ENCODE measurements around the gene DYTN.
A peak's percentile ranks its signal among the peaks of the same experiment; 100 is the strongest.
"Not testable (repeated sequence)": the region's sequence is repeated elsewhere in the genome, so short reads cannot be mapped to it uniquely, and the experiment has no call there.

DYTN gene, protein sequence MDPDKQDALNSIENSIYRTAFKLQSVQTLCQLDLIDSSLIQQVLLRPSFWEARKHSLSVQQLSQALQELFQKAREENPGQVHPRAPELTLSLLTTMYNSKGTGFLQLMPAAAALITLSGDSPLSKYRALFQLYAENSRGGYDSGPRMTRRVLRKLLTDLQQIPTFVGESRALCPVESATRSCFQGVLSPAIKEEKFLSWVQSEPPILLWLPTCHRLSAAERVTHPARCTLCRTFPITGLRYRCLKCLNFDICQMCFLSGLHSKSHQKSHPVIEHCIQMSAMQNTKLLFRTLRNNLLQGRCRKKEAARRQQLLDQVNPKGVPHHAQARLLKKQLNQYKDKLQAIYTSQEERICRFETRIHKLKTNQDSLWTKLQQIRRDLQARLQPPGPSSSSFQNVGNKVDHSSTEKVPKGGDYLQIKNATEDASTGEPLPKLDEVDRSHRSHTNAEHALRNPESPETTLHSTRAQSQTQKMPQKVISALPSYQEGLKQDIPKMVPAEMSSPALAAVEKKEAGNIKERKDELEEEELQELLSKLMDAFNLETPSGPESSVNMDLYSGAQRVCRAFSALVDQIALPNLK

DNA sequence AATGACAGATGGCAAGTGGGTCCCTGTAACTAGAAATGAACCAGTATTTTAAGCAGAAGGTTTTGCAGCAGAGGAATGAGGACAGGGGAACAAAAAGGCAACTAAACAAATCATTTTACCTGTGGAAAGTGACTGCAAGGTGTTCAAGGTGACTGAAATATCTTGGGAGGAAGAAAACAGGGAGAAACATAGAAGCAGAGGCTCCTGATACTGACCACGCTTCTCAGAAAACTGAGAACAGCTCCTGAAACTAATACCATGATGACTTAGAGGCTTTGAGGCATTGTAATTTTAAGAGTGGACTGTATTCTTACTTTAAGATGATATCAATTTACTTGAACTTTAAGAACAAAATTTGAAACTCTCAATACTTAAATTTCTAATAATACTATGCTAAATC lies at the start of gene DYTN:
Gene DYTN, minus strand, starts transcription at position 101 of the 400 bp plus-strand sequence. CDS start 117 bp downstream, outside the sequence.
- no peak for DNase-seq

DNA sequence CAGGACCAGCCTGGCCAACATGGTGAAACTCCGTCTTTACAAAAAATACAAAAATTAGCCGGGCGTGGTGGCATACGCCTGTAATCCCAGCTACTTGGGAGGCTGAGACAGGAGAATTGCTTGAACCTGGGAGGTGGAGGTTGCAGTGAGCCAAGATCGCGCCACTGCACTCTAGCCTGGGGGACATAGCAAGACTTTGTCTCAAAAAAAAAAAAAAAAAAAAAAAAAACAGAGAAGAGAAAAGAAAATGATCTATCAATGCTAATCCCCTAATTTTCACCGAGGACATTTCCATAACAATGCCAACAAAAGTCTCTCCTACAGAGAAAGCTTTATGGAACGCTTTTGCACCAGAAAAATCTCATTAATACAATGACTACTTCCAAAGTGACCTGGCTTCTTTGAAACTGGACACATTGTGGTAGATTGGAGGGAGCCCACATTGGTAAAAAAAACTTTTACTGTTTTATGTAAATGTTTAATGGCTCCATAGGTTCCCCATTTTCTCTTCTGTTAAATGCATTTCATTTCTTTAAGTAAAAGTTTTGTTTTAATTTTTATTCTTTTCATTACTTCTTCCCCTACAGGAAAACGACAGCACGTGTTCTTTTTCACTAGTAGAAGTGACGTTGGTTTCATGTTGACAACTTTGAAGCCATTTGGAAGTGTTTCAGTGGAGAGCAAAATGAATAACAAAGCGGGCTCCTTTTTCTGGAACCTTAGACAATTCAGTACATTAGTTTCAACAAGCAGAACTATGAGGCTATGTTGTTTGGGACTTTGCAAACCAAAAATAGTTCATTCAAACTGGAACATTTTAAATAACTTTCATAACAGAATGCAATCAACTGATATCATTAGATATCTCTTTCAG lies 48.1 kb upstream of the DYTN start:
- no peak for DNase-seq

DNA sequence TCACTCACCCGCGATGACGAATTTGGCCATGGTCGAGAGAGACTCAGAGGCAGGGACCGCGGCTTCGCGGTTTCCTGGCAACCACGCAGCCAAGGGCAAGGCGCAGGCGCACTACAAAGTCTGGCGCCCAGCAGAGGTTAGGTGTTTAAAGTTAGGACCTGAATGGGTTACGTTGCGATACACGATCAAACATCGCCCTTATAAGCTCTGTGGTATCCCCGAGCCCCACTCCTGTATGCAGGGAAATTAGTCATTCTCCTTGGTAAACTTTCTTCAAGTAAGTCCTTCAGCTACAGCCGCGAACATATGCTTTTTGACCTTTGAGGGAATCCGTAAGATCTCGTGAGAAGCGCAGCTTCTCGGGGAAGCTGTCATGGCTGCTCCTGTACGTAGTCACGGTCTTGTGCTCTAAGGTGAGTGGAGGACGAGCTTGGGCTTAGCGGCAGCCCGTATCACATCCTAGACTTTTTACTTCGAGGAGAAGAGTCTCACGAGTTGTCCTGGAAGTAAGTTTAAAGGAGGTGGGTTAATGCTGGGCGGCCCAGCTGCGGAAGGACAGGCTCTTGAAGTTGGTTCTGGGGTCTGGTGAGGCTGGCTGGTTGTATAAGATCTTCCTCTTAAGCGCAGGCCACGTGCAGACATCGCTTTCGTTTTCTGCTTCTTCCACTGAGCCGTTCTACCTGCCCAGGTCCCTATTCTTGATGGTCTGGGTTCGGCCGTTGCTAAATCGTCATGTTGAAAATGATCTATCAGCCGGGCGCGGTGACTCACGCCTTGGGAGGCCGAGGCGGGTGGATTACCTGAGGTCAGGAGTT lies 47.3 kb upstream of the DYTN start, which contains the start of the genes FASTKD2 and MDH1B:
Gene FASTKD2, plus strand, starts transcription at position 365 of the 815 bp plus-strand sequence. CDS start 1,088 bp downstream, outside the sequence.
Gene MDH1B, minus strand, starts transcription at position 87 of the 815 bp plus-strand sequence. Its CDS starts 57 bp downstream, at position 30.
- peak; percentile 91 for DNase-seq

DNA sequence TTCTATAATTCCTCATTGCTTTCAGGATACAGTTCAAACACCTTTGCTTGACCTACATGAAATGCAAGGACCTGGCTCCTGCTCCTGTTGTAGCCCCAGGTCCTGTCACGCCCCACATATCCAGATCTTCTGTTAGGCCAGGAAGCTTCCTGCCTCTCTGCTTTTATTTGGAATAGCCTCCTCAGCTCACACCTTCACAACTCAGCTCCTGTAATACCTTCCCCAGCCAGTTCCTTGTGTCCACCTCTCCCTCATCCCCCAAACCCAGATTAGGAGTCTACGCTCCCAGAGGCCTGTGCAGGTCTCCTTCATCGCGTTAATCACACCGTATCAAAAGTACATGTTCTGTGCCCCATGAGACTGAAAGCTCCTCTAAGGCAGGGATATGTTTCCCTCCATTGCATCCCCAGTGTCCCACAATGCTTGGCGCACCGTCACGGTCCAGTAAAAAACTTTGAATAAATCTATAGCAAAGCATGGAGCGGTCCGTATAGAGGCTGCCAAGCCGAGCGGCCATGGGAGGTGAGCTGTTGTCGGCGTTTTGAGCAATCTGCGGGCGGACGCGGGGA lies 46.6 kb upstream of the DYTN start:
- DNase-seq = no peak

DNA sequence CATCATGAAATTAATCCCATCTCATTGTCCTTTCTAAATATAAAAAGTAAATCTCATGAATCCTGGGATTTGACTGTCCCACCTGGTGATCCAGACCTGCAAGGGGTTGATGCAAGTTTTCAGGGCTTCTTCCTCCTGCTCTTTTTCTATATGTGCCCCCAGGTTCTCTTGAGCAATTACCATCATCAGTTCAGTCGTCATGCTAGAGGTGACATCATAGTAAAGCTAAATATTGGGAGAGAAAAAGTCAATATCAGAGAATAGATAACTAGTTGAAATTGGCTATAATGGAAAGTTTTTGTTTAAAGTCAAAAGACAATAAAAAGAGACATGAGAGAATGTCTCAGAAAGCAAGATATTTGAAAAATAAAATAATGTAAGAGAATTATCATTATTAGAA lies 38.6 kb upstream of the DYTN start:
- DNase-seq = no peak

DNA sequence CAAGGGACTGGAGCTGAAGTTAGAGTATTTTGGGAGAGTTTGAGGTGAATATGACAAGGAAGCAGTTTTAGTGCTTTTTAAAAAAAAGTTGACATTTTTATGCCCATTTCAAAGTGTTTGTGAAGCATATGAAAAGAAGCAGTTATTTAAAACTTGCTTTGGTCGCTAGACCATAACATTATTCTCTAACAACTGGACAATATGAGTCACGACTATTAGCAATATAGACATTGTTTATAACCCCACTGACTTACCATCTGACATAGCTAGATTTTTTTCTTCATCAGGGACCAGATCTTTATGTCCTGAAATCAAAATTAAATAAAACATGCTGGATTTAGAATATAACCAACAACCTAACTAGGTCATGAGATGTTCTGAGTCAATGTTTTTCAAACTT lies 22.6 kb upstream of the DYTN start:
- no peak for DNase-seq

DNA sequence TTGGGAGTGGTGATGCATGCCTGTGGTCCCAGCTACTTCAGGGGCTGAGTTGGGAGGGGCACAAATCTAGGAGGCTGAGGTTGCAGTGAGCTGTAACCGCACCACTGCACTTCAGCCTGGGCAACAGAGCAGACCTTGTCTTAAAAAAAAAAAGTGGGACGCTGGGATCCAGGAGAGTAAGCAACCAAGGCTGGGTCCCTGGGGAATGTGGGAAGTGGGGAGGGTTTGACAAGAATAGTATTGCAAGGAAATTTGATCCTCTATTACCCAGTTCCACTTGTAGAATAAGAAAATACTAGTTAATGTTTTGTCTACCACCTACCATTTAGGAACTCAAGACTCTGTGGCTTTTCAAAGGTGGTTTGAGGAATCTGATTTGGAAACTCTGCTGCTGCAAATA lies 21.1 kb upstream of the DYTN start:
- DNase-seq = no peak

DNA sequence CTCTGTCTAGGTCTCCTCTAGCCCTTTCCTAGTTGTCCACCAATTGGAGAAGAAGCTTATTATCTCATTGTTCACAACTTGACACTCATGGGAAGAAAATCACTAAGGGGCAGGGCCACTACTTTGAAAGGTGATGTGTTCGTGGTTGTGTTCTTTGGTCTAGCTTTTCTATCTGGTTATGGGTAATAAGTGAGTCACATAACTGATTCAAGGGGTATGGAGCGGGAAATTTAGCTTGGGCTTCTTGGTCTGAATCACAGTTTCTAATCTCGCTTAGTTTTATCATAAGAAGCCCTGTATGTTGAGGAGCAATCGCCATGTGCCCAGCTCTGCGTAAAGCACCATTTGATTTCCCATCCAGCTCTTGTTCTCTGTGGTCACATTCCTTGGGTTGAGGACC lies 18.7 kb upstream of the DYTN start:
- DNase-seq = peak; percentile 54

DNA sequence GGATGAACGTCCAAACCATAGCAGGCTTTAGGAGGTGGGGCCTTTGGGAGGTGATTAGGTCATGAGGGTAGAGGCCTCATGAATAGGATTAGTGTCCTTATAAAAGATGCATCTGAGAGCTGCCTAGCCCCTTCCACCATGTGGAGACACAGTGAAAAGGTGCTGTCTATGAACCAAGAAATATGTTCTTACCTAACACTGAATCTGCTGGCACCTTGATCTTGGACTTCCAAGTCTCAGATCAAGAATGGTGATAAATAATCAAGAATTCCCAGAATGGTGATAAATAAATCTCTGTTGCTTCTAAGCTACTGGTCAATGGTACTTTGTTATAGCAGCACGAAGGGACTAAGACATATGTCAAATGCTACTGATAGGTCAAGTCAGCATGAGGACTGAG lies 15.1 kb upstream of the DYTN start:
- no peak for DNase-seq

DNA sequence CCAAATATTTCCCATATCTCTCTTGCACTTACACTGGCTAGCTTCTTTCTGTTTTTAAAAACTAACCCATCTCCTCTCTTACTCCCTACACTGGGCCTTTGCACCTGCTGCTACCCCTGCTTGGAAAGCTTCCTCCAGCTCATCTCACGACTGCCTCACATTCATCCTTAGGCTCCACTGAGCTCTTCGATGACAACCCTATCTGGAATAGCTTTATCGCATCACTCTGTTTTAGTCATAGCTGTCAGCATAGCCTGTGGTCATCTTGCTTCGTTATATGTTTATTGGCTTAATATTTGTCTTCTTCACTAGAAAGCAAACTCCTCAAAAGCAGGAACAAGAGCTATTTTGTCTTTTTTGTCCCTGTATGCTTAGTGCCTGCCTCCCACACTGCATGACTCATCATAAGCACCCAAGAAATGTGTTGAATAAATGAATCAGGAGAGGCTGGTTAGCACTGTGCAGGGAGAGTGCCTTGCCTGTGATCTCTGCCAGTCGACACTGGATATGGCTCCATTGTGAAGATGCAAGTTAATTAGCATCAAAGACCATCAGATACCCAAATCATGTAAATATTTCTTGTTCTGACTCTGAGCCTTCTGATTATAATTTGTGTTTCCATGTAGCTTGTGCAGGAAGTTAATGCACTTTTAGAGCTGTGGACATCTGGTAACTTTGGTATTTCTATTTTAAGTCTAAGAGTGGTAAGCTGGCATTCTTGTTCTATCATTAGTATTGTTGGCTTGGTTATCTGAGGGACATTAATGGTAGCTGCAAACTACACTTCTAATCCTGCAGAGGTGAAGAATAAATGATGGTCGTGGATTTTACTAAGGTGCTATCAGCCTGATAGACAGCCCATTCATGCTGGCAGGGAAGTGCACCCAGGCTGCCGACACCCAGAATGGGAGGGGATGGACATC lies 10.3 kb upstream of the DYTN start:
- DNase-seq = peak; percentile 2

DNA sequence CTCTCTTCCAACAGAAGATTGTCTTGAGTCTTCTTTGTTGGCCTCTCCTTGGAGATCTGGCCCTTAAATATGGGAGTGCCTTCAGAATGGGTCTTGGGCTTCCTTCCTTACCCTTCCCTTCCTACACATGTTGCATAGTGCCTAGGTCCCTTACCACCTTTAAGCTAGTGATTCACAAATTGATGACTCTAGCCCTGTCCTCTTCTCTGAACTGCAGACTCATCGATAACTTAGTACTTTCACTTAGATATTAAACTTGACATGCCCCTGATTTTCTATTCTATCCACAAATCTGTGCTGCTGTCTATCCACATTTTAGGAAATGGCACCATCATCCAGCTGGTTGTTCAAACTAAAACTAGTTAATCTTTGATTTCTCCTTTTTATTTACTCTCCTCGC lies 9.1 kb upstream of the DYTN start:
- no peak for DNase-seq

DNA sequence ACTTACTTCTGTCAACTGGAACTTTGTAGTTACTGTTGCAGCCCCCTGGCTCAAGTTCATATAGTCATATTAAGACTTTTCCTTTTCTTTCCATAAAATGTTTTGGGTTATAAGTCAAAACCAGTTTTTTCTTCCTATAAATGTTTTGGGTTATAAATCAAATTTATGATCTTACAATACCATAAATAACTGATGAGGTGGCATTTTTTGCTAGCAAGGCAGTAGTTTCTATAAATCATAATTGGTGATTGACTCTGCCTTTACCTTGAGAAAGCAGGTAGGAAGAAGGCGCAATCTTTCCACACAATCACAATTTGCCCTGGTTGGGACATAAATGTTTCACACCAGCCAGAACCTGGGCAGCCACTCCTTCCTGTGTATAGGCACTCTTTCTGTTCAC lies 5.1 kb upstream of the DYTN start:
- no peak for DNase-seq

DNA sequence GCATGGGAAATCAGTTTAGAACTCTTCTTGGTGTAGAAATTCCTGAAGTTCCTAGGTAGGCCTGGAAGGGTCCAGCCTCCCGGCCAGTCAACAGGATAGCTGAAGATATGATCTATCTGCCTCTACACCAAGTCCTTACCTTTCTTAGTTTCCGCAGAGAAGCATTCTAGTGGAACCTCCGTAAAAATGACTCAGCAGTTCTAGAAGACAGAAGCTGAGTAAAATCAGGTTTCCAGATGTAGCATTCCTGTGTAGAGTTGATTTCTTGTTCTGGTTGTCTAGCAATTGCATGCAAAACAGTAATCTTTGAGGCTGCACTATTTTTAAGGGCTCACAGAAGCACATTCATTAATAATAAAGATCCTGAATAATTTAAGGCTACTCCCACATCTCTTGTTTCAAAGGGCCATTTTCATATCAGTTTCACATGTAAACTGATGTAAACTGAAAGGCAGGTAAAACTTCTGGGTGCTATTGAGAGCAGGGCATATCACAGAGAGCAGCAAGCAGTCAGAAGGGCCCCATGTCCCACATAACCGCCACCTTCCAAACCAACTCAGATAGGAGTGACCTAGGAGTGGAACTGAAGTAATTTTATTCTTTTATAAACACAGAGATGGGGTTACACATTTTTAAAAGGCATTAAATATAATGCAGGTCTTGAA lies 3.2 kb upstream of the DYTN start:
- DNase-seq = peak; percentile 23

DNA sequence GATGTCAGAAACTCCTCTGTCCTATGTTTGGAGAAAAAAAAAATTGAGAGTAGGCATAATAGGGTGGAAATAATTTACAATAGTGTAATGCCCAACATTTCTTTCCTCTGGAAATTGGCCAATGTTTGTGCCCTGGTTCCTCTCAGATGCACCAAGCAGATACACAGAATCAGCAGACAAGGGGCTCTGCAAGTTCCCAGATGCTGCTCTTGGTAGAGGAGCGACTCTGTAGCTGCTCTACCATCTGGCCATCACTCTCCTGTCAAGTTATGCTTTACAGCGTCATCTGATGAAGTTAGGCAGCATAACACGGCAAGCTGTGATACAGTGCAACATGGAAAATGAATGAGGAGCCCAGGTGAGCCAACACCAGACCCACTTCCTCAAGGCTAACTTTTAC lies 1.6 kb downstream of the DYTN start:
- DNase-seq = no peak

DNA sequence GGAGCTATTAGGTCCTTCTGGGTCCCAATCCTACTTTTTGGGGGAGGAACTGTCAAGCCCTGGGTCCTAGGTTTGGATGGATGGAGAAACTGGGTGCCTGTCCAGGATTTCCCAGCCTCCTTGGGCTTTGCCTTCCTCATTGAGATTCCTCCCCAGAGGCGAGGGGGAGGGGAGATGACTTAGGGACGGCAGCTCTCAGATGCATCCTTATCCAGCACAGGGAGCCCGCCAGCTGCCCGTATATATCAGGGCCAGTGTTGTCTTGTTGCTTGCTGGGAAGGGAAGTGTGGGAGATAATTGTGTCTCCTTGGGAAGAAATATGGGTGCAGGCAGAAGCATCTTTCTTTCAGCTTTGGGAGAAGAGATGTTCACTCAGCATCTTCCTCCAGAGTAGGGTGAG lies 3.0 kb downstream of the DYTN start:
- not testable (repeated sequence) for DNase-seq

DNA sequence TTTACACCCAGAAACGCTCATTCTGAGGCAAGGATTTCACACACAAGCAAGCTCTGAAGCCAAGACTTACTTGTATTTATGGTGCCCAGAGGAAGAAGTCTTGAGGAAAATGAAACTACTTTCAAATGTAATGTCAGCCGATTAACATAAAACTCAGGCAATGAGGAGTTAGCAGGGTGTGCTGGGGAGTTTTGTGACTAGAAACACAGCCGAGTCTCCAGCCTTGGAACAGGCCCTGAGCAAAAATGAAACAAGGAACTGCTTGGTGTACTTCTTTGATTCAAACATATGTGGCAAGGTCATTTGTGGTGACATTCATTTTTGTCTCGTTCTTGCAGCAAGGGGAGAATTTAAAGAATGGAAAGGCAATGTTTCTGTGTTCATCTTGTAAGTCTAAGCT lies 4.5 kb downstream of the DYTN start:
- no peak for DNase-seq

DNA sequence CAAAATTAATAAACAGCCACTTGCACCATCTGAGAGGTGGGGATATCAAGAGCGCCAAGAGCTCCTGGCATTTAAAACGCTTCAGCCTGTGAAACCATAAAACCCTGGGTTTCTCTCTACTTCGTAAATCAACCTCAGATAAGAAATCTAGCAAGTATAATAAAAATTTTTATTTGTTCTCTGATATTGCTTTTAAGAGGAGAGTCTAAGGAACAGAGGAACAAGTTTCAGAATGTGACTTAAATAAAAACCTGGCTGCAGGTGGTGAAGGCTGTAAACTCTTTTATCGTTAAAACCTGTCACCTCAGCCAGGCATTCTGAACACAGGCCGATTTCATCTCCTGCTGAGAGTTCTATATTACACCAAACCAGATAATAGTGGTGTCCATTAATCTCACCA lies 9.9 kb downstream of the DYTN start:
- no peak for DNase-seq

DNA sequence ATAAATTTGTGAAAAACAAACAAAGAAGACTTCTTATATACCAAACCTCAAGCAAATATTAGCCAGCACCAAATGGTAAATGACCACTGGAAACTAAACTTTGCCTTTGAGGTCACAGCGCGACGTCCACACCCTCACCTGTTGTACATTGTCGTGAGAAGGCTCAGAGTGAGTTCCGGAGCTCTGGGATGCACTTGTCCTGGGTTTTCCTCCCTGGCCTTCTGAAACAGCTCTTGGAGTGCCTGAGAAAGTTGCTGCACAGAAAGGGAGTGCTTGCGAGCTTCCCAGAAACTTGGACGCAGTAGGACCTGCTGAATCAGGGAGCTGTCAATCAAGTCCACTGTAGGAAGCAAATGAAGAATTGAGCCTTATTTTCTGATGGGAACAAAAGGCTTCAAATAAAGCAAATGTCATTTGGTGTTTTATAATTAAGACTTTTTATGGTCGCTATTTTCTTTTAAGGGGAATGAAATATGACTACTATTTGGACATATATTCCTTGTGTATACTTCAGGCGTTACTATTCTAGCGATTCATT lies 11.0 kb downstream of the DYTN start:
- no peak for DNase-seq

DNA sequence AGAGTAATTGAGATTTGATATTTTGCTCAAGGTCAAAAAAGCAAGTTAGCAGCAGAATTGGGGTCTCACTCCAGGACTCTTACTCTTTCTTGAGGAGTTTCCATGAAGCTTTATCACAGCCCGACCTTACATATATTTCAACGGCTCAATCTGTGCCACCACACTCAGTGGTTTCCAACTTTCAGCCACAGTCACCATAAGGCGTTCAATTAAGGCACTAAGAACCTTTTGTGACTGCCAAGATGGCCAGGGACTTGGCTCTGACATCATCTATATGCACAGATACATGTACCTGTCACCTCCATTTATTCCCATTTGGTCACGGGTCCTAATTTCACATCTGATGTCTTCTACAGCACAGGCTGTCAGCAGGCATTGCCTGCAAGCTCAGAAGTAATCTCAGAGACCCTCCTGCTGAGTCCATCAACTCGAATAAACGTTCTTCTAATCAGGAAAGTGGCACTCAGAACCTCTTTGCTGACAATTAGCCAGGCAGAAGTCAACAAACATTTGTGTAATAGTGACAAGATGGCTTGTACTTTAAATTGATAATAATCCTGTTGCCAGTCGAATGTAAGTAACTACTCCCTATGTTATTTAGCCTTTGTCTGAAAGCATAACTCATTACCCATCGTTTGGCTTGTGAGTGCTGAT lies 16.1 kb downstream of the DYTN start:
- DNase-seq = no peak

DNA sequence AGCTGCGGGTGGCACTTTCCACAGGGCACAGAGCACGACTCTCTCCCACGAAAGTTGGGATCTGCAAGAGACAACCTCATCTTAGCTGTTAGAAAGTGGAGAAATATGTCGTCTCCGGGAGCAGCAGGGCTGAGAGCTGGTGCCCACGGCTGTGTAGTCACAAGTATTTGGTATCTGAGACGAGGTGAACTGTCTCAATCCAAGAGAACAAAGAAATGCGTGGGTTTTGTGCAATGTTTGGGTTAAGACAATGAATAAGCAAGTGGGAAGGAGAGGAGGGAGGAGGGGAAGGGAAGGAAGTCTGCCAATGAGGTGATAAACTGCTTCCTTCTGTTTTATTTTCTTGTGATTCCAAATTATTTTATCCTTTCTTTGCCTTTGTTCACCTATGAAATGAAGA lies 18.0 kb downstream of the DYTN start:
- DNase-seq = no peak

Data from activated CD4-positive, alpha-beta T cell treated with anti-CD3 and anti-CD28 coated beads, Interleukin-10, Interleukin-2, amounts not matched to agents 100 ng/mL and 50 ng/mL, durations not matched to agents 16 hours and 8 hours (primary cell).